RWPE1 (cell line): ENCODE data around the gene SLFNL1.

ENCODE experiments used
- CTCF ChIA-PET: fragments of 350-600 bp; sonication (Branson Sonifier 250); formaldehyde crosslinking; extraction: SDS; loops from one replicate; lab custom pipeline; 2021; lab: Yijun Ruan, JAX
- POLR2A ChIA-PET: fragments of 400-600 bp; formaldehyde crosslinking; extraction: SDS; loops from one replicate; lab custom pipeline; 2020; ENCODE audit warnings: antibody characterized with exemption; ENCODE audit not compliant: low non-redundant PET; lab: Yijun Ruan, JAX
- DNase-seq: peaks from one replicate; pipeline ENCODE4 v3.0.0; 2012; ENCODE audit warnings: low spot score
- H3K27ac ChIP-seq: fragments of 450-650 bp; 2 replicates; pipeline ENCODE4 v1.5.1; 2017
- CTCF ChIP-seq: fragments of 450-650 bp; conservative IDR thresholded peaks from 2 replicates; pipeline ENCODE4 v1.5.1; 2017; ENCODE audit warnings: low read depth, mild to moderate bottlenecking

The SLFNL1 gene

GRCh38 chr1:40982721-40983120, 38.8 kb downstream of the SLFNL1 start:
- DNase-seq, result no peak
- H3K27ac ChIP-seq, result no peak overlapping the region; the same call in 1 of the 2 replicates
- ChIA-PET POLR2A (no interaction called here), CTCF (no interaction called here)
- no peak for TF ChIP-seq CTCF

- ChIA-PET CTCF (interaction anchor here (0.6 kb wide), 1 partner anchor 259 kb away, joined by 3 read pairs; no protein-coding TSS in a partner anchor), POLR2A (no interaction called here)
- TF ChIP-seq CTCF, result no peak
- no peak overlapping the region; the same call in 1 of the 2 replicates for H3K27ac ChIP-seq
- DNase-seq, result no peak
Measured at GRCh38 chr1:40981691-40982448, 39.7 kb downstream of the SLFNL1 start.

- POLR2A ChIA-PET, result interaction anchor here (0.9 kb wide), 1 partner anchor 23 kb away, joined by 5 read pairs; no protein-coding TSS in a partner anchor
- TF ChIP-seq CTCF, result no peak
- DNase-seq, result peak; percentile 37
- peak overlapping the region; percentile 94 for H3K27ac ChIP-seq
- CTCF ChIA-PET, result interaction anchor here (0.6 kb wide), 2 partner anchors 10 to 1321 kb away, joined by 4 to 17 read pairs; no protein-coding TSS in a partner anchor
Measured at GRCh38 chr1:40980453-40981121, 40.9 kb downstream of the SLFNL1 start.

GRCh38 chr1:40980068-40980452, 41.5 kb downstream of the SLFNL1 start:
- no peak for TF ChIP-seq CTCF
- DNase-seq, result no peak
- ChIA-PET CTCF (interaction anchor here (0.6 kb wide), 1 partner anchor 1321 kb away, joined by 4 read pairs; no protein-coding TSS in a partner anchor), POLR2A (interaction anchor here (0.9 kb wide), 1 partner anchor 23 kb away, joined by 5 read pairs; no protein-coding TSS in a partner anchor)
- peak overlapping the region; percentile 94 for H3K27ac ChIP-seq

GRCh38 chr1:40979241-40980067, 42.1 kb downstream of the SLFNL1 start, which contains the start of gene CTPS1:
CTPS1 (plus strand) TSS chr1:40979696; CDS start chr1:40983291, 3,595 bp downstream.
- TF ChIP-seq CTCF, result no peak
- POLR2A ChIA-PET, result interaction anchor here (0.9 kb wide), 1 partner anchor 24 kb away, joined by 5 read pairs; no protein-coding TSS in a partner anchor
- peak within 1 kb of the TSS; percentile 94 for H3K27ac ChIP-seq
- CTCF ChIA-PET, result interaction anchor here (0.5 to 1.0 kb wide), 3 partner anchors 18 to 1320 kb away, joined by 3 to 4 read pairs (median 4); no protein-coding TSS in a partner anchor
- peak; percentile 97 for DNase-seq
